WTC11 (cell line): ENCODE data around the gene CDK16. TPM values are rescaled to one million over a fixed set of nuclear protein-coding genes. Genes with fewer than 3 reads are reported as not detected.

Source experiments
- ATAC-seq: fragments of 200-7000 bp; cut with Tn5 transposase; 2 replicates; pipeline ENCODE4 v1.10.0; 2021; ENCODE audit warnings: mild to moderate bottlenecking, moderate library complexity
- CTCF ChIA-PET: fragments of 300-600 bp; sonication (Branson Sonifier 250); formaldehyde crosslinking; loops from one replicate; lab custom pipeline; 2021; ENCODE audit warnings: antibody characterized with exemption; lab: Charles Lee
- POLR2A ChIA-PET: fragments of 350-600 bp; sonication (Branson Sonifier 250); formaldehyde crosslinking; loops from one replicate; lab custom pipeline; 2021; ENCODE audit warnings: antibody characterized with exemption; lab: Charles Lee
- DNase-seq: peaks from one replicate; pipeline ENCODE4 v3.0.0; 2021; ENCODE audit warnings: low spot score
- H3K27ac Mint-ChIP-seq: 2 replicates; pipeline ENCODE4 v1.8.0; 2021; ENCODE audit warnings: mixed read lengths
- H3K27me3 Mint-ChIP-seq: 2 replicates; pipeline ENCODE4 v1.8.0; 2021; ENCODE audit warnings: low read depth, mild to moderate bottlenecking, moderate library complexity, mixed read lengths
- H3K36me3 Mint-ChIP-seq: 2 replicates; pipeline ENCODE4 v1.8.0; 2021; ENCODE audit warnings: mixed read lengths
- H3K4me1 Mint-ChIP-seq: 2 replicates; pipeline ENCODE4 v1.8.0; 2022; ENCODE audit warnings: mixed read lengths
- H3K4me3 Mint-ChIP-seq: 2 replicates; pipeline ENCODE4 v1.8.0; 2021; ENCODE audit warnings: mild to moderate bottlenecking, moderate library complexity, mixed read lengths
- H3K9me3 Mint-ChIP-seq: 2 replicates; pipeline ENCODE4 v1.8.0; 2021; ENCODE audit warnings: mixed read lengths
- ELF4 ChIP-seq: sonication (generic); formaldehyde crosslinking; IDR thresholded peaks from 2 replicates; pipeline ENCODE4 v1.8.1; 2022; ENCODE audit warnings: low read depth, mild to moderate bottlenecking, moderate library complexity, missing genetic modification reagents
- ETV6 ChIP-seq: sonication (generic); formaldehyde crosslinking; IDR thresholded peaks from 2 replicates; pipeline ENCODE4 v1.8.1; 2022; ENCODE audit warnings: mild to moderate bottlenecking, missing genetic modification reagents
- GRHL2 ChIP-seq: fragments of 250-450 bp; sonication (Bioruptor Pico); IDR thresholded peaks from 2 replicates; pipeline ENCODE4 v1.8.0; 2022; ENCODE audit warnings: mild to moderate bottlenecking, moderate library complexity; ENCODE audit not compliant: insufficient replicate concordance, severe bottlenecking
- JAZF1 ChIP-seq: fragments of 250-450 bp; sonication (Bioruptor Pico); IDR thresholded peaks from 2 replicates; pipeline ENCODE4 v1.9.0; 2021; ENCODE audit warnings: moderate library complexity, mild to moderate bottlenecking, inconsistent platforms
- KAT7 ChIP-seq: sonication (generic); formaldehyde crosslinking; IDR thresholded peaks from 2 replicates; pipeline ENCODE4 v1.8.1; 2023; ENCODE audit warnings: missing genetic modification reagents, mild to moderate bottlenecking, borderline replicate concordance
- MXD4 ChIP-seq: fragments of 250-450 bp; sonication (Bioruptor Pico); IDR thresholded peaks from 2 replicates; pipeline ENCODE4 v1.8.0; 2021; ENCODE audit warnings: mild to moderate bottlenecking, moderate library complexity, borderline replicate concordance
- RORB ChIP-seq: fragments of 250-450 bp; sonication (Bioruptor Pico); IDR thresholded peaks from 2 replicates; pipeline ENCODE4 v1.9.0; 2021; ENCODE audit warnings: mild to moderate bottlenecking
- SMAD3 ChIP-seq: sonication (generic); formaldehyde crosslinking; IDR thresholded peaks from 2 replicates; pipeline ENCODE4 v1.8.0; 2022; ENCODE audit warnings: missing genetic modification reagents, mild to moderate bottlenecking, borderline replicate concordance
- SP1 ChIP-seq: sonication (generic); formaldehyde crosslinking; conservative IDR thresholded peaks from 2 replicates; pipeline ENCODE4 v1.8.1; 2022; ENCODE audit warnings: missing genetic modification reagents
- TCF7 ChIP-seq: sonication (generic); formaldehyde crosslinking; IDR thresholded peaks from 2 replicates; pipeline ENCODE4 v1.8.0; 2022; ENCODE audit warnings: mild to moderate bottlenecking, low read depth, missing genetic modification reagents, moderate library complexity
- TEAD4 ChIP-seq: sonication (generic); formaldehyde crosslinking; IDR thresholded peaks from 2 replicates; pipeline ENCODE4 v1.8.0; 2022; ENCODE audit warnings: mild to moderate bottlenecking, missing genetic modification reagents
- TP53 ChIP-seq: sonication (generic); formaldehyde crosslinking; IDR thresholded peaks from 2 replicates; pipeline ENCODE4 v1.8.1; 2023; ENCODE audit warnings: mild to moderate bottlenecking, missing genetic modification reagents
- ZBTB21 ChIP-seq: sonication (generic); formaldehyde crosslinking; IDR thresholded peaks from 2 replicates; pipeline ENCODE4 v1.8.1; 2023; ENCODE audit warnings: mild to moderate bottlenecking, missing genetic modification reagents, borderline replicate concordance
- ZNF396 ChIP-seq: fragments of 250-450 bp; sonication (Bioruptor Pico); IDR thresholded peaks from 2 replicates; pipeline ENCODE4 v1.8.0; 2021; ENCODE audit warnings: mild to moderate bottlenecking, moderate library complexity, borderline replicate concordance
- total RNA-seq: library from RNA; stranded (reverse); gene quantifications from 3 replicates; pipeline ENCODE4 v1.2.3, GENCODE V29; 2021
- TF ChIP-seq, protein P1 (sequence below): sonication (generic); formaldehyde crosslinking; IDR thresholded peaks from 2 replicates; pipeline ENCODE4 v1.8.0; 2022; ENCODE audit warnings: mild to moderate bottlenecking, missing genetic modification reagents
- TF ChIP-seq, protein P2 (sequence below): sonication (generic); formaldehyde crosslinking; IDR thresholded peaks from 2 replicates; pipeline ENCODE4 v1.8.0; 2023; ENCODE audit warnings: missing genetic modification reagents, mild to moderate bottlenecking, borderline replicate concordance
- TF ChIP-seq, protein P3 (sequence below): sonication (generic); formaldehyde crosslinking; IDR thresholded peaks from 2 replicates; pipeline ENCODE4 v1.8.1; 2023; ENCODE audit warnings: mild to moderate bottlenecking, moderate library complexity, missing genetic modification reagents
- TF ChIP-seq, protein P4 (sequence below): sonication (generic); formaldehyde crosslinking; conservative IDR thresholded peaks from 2 replicates; pipeline ENCODE4 v1.8.1; 2022; ENCODE audit warnings: mild to moderate bottlenecking, missing genetic modification reagents
- TF ChIP-seq, protein P5 (sequence below): sonication (generic); formaldehyde crosslinking; IDR thresholded peaks from 2 replicates; pipeline ENCODE4 v1.8.0; 2022; ENCODE audit warnings: mild to moderate bottlenecking, missing genetic modification reagents
- TF ChIP-seq, protein P6 (sequence below): sonication (generic); formaldehyde crosslinking; IDR thresholded peaks from 2 replicates; pipeline ENCODE4 v1.8.0; 2023; ENCODE audit warnings: missing genetic modification reagents
- TF ChIP-seq, protein P7 (sequence below): sonication (generic); formaldehyde crosslinking; IDR thresholded peaks from 2 replicates; pipeline ENCODE4 v1.8.1; 2022; ENCODE audit warnings: missing genetic modification reagents, borderline replicate concordance

CDK16 gene
- total RNA-seq, 1 experiment from 2014 or later = 130 TPM

DNA sequence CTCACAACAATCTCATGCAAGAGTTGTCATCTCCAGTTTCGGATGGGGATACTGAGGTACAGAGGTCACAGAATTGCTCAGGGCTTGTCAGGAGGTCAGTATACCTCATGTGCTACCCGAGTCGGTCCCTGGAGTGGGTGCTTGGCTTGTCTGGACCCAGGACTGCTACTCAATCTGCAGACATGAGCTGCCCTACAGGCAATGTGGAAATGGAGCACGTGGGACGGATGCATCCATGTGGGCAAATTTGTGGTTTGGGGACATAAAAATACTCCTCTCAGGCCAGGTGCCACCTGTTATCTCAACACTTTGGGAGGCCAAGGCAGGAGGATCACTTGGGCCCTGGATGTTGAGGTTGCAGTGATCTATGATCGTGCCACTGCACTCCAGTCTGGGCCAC lies 30.1 kb downstream of the CDK16 start:
- ChIA-PET CTCF (no interaction called here), POLR2A (no interaction called here)
- H3K4me3 Mint-ChIP-seq = no peak overlapping the region
- no peaks in the 10 kb centered on the region for H3K27me3 Mint-ChIP-seq
- no peak for ATAC-seq
- no peaks in the 10 kb centered on the region for H3K9me3 Mint-ChIP-seq
- DNase-seq = no peak
- H3K36me3 Mint-ChIP-seq = peaks cover 22% of the 10 kb centered on the region
- no peaks in the 10 kb centered on the region for H3K4me1 Mint-ChIP-seq
- TF ChIP-seq, protein P1, sequence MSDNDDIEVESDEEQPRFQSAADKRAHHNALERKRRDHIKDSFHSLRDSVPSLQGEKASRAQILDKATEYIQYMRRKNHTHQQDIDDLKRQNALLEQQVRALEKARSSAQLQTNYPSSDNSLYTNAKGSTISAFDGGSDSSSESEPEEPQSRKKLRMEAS (CRISPR knock-in tag) = no peak
- TF ChIP-seq, protein P2, sequence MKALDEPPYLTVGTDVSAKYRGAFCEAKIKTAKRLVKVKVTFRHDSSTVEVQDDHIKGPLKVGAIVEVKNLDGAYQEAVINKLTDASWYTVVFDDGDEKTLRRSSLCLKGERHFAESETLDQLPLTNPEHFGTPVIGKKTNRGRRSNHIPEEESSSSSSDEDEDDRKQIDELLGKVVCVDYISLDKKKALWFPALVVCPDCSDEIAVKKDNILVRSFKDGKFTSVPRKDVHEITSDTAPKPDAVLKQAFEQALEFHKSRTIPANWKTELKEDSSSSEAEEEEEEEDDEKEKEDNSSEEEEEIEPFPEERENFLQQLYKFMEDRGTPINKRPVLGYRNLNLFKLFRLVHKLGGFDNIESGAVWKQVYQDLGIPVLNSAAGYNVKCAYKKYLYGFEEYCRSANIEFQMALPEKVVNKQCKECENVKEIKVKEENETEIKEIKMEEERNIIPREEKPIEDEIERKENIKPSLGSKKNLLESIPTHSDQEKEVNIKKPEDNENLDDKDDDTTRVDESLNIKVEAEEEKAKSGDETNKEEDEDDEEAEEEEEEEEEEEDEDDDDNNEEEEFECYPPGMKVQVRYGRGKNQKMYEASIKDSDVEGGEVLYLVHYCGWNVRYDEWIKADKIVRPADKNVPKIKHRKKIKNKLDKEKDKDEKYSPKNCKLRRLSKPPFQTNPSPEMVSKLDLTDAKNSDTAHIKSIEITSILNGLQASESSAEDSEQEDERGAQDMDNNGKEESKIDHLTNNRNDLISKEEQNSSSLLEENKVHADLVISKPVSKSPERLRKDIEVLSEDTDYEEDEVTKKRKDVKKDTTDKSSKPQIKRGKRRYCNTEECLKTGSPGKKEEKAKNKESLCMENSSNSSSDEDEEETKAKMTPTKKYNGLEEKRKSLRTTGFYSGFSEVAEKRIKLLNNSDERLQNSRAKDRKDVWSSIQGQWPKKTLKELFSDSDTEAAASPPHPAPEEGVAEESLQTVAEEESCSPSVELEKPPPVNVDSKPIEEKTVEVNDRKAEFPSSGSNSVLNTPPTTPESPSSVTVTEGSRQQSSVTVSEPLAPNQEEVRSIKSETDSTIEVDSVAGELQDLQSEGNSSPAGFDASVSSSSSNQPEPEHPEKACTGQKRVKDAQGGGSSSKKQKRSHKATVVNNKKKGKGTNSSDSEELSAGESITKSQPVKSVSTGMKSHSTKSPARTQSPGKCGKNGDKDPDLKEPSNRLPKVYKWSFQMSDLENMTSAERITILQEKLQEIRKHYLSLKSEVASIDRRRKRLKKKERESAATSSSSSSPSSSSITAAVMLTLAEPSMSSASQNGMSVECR = no peak
- no peak for TF ChIP-seq RORB (CRISPR knock-in tag)
- TF ChIP-seq, protein P3, sequence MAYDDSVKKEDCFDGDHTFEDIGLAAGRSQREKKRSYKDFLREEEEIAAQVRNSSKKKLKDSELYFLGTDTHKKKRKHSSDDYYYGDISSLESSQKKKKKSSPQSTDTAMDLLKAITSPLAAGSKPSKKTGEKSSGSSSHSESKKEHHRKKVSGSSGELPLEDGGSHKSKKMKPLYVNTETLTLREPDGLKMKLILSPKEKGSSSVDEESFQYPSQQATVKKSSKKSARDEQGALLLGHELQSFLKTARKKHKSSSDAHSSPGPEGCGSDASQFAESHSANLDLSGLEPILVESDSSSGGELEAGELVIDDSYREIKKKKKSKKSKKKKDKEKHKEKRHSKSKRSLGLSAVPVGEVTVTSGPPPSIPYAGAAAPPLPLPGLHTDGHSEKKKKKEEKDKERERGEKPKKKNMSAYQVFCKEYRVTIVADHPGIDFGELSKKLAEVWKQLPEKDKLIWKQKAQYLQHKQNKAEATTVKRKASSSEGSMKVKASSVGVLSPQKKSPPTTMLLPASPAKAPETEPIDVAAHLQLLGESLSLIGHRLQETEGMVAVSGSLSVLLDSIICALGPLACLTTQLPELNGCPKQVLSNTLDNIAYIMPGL (CRISPR knock-in tag) = no peak
- TF ChIP-seq ZBTB21 = no peak
- no peak for TF ChIP-seq JAZF1
- TF ChIP-seq TCF7 (CRISPR knock-in tag) = no peak
- TF ChIP-seq KAT7 (CRISPR knock-in tag) = no peak
- TF ChIP-seq, protein P4, sequence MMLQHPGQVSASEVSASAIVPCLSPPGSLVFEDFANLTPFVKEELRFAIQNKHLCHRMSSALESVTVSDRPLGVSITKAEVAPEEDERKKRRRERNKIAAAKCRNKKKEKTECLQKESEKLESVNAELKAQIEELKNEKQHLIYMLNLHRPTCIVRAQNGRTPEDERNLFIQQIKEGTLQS = no peak
- TF ChIP-seq MXD4 = no peak
- TF ChIP-seq GRHL2 = no peak
- H3K27ac Mint-ChIP-seq = no peak overlapping the region

DNA sequence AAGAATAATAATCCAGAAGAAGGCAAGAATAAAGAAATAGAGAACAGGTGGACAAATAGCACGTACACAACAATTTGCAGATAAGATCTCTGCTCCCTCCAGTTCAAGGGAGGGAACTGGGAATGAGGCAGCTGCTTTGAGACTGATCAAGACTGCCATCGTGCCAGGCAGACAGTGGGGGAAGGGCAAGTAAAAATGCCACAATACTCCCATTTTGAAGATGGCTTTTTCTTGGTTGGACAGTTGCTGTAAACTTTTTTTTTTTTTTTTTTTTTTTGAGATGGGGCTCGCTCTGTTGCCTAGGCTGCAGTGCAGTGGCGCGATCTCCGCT lies 31.5 kb downstream of the CDK16 start:
- H3K27me3 Mint-ChIP-seq = no peaks in the 10 kb centered on the region
- H3K36me3 Mint-ChIP-seq = peaks cover 15% of the 10 kb centered on the region
- no peaks in the 10 kb centered on the region for H3K4me1 Mint-ChIP-seq
- H3K27ac Mint-ChIP-seq = no peak overlapping the region
- POLR2A ChIA-PET = interaction anchor here (0.6 kb wide), 1 partner anchor 112 kb away, joined by 7 read pairs; no protein-coding TSS in a partner anchor
- no peak overlapping the region for H3K4me3 Mint-ChIP-seq
- CTCF ChIA-PET = interaction anchor here (0.6 kb wide), 1 partner anchor 10 kb away, joined by 3 read pairs; no protein-coding TSS in a partner anchor
- no peak for ATAC-seq
- no peaks in the 10 kb centered on the region for H3K9me3 Mint-ChIP-seq
- no peak for DNase-seq
- TF ChIP-seq, protein P2 = no peak
- TF ChIP-seq, protein P5, sequence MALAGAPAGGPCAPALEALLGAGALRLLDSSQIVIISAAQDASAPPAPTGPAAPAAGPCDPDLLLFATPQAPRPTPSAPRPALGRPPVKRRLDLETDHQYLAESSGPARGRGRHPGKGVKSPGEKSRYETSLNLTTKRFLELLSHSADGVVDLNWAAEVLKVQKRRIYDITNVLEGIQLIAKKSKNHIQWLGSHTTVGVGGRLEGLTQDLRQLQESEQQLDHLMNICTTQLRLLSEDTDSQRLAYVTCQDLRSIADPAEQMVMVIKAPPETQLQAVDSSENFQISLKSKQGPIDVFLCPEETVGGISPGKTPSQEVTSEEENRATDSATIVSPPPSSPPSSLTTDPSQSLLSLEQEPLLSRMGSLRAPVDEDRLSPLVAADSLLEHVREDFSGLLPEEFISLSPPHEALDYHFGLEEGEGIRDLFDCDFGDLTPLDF = no peak
- TF ChIP-seq ETV6 (CRISPR knock-in tag) (no peak), ZNF396 (no peak), TEAD4 (CRISPR knock-in tag) (no peak), TP53 (no peak), ELF4 (no peak), SMAD3 (CRISPR knock-in tag) (no peak), SP1 (no peak)
- TF ChIP-seq, protein P1 (CRISPR knock-in tag) = no peak
- TF ChIP-seq, protein P6, sequence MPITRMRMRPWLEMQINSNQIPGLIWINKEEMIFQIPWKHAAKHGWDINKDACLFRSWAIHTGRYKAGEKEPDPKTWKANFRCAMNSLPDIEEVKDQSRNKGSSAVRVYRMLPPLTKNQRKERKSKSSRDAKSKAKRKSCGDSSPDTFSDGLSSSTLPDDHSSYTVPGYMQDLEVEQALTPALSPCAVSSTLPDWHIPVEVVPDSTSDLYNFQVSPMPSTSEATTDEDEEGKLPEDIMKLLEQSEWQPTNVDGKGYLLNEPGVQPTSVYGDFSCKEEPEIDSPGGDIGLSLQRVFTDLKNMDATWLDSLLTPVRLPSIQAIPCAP (CRISPR knock-in tag) = no peak
- TF ChIP-seq, protein P7, sequence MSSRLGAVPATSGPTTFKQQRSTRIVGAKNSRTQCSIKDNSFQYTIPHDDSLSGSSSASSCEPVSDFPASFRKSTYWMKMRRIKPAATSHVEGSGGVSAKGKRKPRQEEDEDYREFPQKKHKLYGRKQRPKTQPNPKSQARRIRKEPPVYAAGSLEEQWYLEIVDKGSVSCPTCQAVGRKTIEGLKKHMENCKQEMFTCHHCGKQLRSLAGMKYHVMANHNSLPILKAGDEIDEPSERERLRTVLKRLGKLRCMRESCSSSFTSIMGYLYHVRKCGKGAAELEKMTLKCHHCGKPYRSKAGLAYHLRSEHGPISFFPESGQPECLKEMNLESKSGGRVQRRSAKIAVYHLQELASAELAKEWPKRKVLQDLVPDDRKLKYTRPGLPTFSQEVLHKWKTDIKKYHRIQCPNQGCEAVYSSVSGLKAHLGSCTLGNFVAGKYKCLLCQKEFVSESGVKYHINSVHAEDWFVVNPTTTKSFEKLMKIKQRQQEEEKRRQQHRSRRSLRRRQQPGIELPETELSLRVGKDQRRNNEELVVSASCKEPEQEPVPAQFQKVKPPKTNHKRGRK = no peak
